Activated effector memory CD4-positive, alpha-beta T cell treated with Interleukin-2 at 50 U/mL for 16 hours (primary cell): ENCODE results near the gene MBNL2.

Source experiments
- DNase-seq: peaks from one replicate; pipeline ENCODE4 v3.0.0-alpha.2; 2020

Gene MBNL2

DNA sequence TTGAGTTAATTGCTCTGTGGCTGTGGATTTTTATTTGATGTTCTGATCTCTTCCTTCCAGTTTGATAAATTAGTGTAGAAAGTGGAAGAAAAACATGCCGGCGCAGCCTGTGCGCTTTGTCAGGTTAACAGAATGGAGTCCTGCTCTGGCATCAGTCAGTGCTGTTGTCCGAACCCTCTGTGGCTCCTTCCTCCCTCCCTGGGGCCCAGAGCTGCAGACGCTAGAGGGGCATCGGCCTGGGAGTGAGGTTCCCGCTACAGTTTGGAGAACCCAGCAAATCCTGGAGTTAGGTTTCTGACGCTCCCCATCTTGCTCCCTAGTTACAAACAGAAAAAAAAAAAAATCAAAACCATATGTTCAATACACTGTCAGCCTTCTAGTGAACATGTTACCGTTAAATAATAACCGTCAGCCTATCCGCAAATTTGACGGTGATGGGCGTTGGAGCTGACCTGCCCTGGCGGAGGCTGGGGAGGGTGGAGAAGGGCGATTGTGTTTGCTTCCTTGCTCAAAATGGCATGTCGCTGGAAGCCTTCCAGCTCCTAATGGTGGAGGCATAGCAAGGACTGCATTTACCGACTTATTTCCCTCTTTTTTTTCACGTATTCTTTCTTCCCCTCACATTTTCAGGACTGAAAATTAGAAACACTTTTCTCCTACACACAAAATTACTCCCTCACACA is 13.6 kb downstream of the MBNL2 start:
- DNase-seq, result no peak

DNA sequence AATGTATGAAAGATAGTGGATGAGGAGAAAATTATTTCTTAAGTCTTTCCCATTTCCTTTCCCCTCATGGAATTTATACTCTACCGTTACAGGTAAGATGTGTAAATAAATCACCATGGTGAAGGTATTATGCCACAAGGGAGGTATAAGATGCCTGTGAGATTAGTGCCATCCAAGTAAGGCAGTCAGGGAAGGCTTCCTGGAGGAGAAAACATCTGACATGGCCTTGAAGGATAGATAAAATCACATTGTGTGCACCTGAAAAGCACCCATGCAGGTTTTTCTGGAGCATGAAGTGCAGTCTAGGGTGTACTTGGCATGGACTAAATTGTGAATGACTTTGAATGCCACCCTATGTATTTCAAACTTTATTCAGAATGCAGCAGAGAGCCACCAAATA is 15.3 kb downstream of the MBNL2 start:
- no peak for DNase-seq

DNA sequence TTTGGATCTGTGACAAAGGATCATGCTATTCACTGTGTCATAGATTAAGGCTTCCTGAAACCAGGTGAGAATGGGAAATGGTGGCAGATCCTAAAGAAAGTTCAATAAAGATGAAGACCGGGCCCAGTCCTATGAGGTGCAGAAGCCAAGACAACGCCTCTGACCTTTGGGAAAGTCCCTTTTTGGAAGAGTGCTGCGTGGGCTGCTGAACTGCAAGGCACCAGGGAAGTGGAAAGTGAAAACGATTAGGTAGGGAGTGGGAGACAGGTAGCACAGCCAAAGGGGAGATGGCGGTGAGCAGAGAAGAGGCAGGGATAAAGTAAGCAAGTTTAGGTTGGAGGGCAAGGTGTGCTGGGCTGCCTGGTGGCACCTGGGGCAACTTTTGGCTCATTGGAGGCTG is 16.3 kb downstream of the MBNL2 start:
- no peak for DNase-seq

DNA sequence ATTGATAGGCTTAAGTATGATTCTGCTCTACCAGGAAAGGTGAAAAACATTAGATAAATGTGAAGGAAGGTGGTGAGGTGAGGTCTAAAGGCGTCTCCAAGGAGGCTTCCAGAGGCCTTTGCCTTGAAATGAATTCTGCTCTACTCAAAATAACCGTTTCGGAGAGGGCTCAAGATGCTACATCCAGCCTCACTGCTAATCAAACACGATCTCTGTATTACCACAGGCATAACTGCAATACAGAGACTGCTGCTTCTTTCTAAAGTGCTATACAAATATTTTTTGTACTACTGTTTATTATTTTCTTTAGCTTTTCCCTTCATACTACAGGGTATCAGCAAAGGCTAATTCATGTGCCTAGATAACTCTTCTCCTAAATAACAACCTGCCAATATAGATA is 16.8 kb downstream of the MBNL2 start:
- no peak for DNase-seq

DNA sequence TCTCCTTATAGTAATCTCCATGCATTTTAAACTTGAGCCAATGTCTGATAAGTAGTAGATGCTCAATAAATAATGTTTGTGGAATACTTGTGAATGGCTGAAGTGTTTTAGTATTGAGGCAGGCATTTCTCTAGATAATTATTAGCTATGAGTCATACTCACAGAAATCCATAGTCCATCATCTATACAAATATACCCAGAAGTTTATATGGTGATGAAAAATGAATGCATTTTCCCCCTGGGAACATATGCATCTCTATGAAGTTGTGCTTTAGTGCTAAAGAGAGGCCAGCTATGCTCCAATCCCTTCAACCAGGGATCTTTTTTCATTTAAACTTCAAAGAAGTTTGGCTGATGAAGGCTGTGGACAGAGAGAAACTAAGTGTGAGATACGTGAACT is 17.2 kb downstream of the MBNL2 start:
- DNase-seq, result no peak

DNA sequence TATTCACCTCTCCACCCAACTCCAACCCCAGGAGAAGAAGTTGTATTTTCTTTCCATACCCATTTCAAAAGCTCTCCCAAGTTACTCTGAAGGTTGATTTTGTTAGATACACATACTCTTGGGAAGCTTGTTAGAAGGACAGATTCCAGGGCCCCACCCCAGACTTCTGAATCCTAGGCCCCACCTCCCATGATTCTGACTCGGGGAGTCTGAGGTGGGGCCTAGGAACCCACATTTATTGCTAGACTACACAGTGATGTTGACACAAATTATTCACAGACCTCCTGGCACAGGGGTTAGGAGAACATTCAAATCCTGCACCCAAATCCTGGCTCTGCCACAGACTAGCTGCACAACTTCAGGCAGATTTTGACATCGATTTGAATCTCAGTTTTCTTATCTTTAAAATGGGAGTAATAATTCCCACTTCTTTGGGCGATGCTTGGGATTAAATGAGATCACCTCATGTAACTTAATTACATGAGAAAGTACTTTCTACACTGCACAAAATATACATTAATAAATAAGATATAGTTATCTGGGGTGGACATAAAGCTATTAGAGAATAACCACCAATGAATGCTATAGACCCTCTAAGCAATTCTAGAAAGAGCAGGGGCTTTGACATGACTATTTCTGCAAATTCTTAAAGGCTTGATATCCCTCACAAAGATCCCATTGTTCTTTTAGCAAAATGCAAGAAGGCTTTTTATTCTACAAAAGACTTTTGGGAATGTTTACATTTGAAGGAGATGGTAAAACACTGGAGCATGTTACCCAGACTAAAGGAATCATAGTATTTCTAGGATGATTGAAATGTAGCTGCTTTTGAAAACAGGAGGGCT is 18.0 kb downstream of the MBNL2 start:
- DNase-seq, result no peak

DNA sequence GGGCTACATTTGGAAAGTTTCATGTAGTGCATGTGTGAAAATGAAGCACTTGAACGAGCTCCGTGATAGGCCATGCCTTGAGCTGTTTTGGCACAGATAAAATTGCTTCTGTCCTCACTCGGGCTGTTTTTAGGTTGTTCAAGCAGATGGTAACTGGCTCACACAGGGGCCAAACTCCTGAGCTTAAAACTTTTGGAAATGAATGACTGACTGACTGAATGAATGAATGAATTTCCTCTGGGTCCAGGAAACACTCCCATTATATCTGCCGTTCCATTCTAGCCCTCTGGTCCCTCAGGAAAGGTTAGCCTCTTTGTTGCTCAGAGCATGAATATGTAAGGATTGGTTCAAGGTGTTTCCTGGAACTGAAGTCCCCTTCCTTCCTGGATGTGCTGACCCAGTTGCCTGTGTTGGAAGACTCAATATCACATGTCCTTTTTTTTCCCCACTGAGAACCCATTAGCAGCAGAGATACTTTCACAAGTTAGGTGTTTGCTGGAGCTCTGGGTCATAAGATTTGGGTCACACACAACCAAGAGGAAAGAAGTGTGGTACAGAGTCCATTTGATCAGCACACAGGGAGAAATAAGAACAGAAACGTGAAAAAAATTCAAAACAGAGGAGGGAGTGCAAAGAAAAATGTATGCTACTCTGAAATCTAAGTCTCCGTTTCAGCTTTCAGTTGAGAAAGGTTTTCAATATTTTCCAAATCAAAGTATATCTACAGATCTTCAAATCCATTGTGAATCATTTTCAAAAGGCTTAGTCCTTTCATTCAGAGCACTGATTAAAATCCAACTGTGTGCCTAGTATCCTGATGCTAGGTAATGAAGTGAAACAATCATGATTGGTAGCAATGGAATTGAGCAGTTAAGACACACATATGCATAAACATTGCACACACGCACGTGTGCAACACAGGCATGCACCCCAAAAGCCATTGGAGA is 18.9 kb downstream of the MBNL2 start:
- DNase-seq, result no peak

DNA sequence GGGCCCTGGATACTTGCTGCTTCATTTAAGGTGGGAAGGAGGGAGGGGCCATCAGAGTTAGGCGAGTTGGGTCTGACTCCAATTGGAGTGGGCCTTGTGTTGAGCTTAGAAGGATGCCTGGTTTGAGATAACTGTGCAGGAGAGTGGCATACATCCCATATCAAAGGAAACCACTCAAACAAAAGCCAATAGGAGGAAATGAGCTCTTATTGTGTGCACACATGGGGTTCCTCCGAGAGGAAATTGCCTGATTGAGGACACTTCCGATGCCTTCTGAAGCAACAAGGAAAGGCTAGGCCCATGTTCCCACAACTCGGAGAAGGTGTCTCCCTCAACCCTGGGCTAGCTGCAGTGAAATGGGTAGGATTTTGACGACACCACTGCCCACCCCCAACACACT is 19.6 kb downstream of the MBNL2 start:
- no peak for DNase-seq

DNA sequence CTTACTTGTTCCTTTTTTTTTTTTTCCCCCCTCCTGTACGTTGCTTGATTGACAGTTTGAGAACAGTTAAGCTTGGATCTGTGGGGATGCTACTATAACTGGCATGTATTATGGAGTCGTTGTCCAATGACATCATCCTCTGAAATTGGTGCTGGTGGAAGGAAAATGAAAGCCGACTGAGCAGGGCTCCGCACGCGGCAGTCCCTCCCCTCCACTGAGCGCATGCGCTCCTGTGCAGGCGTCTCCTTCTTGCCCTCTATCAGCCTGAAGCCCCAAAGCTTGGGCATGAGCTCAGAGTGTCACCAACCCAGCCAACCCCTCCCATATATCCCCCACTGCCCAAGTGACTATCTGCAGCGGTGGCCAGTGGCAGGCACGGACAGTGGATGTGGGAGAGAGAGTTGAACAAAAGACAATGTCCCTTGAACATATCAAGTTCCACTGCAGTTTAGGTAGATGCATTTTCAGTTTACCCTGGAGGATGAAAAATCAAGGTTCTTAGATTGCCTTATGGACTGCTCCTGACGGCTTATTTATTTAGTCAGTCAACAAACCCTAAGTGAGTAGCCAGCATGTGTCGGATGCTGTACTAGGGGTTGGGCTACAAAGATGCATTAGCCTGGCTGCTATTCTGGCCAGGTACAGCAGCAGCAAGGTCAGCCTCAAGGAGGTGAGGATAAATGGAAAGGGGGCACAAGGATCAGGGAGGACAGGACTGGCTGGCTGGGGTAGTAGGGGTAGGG is 20.8 kb downstream of the MBNL2 start:
- DNase-seq, result no peak

DNA sequence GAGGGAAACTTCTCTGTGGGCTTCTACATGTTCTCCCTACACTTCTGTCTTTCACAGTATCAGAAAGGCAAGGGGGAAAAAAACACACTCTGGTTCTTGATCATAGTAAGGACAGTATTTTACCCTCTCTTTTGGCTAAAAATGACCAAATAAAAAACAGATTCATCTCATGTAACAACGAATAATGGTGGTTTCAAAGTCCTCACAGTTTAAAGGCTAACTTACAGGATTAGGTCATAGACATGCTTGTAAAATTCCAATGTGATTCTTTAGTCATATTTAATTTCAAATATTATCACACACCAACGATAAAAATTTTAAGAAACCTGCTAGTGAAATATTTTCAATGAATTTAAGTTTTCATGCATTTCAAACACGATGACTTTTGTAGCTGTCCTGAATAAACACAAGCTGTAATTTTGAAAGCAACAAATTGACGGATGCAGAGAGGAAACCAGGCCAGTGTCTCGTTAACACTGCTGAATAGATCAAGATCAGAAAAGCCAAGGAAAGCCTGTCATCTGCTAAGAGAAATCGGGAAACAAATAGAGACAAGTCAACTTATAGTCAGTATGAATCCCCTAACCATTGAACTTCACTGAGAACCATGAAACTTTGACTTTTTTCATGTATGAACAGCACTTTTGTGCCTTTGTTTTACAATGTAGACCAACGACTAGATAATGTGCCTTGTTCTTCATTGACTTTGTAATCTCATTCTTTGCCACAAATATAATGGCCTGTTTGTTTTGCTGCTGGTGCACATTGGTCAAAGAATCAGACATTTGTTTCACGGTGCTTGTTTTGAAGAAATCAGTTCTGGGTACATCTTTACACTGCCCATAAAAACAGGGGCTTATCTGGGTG is 22.0 kb downstream of the MBNL2 start:
- DNase-seq, result no peak

DNA sequence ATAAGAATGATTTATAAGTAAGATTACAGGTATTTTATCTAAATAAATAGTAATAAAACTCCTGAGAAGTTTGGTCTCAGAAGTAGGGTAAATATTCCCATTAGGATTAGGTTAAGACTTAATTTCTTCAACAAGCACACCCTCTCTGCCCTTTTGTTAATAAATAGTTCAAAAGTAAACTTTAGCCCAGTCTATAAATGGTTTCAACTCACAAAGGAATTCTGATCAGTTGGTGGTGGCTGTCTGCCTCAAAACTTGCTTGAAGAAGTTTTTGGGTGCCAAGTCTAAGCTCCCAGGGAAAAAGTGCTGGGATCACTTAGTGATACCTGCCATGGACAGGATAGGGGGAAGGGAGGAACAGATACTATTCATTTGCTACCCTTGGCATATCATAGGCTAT is 22.9 kb downstream of the MBNL2 start:
- DNase-seq, result no peak

DNA sequence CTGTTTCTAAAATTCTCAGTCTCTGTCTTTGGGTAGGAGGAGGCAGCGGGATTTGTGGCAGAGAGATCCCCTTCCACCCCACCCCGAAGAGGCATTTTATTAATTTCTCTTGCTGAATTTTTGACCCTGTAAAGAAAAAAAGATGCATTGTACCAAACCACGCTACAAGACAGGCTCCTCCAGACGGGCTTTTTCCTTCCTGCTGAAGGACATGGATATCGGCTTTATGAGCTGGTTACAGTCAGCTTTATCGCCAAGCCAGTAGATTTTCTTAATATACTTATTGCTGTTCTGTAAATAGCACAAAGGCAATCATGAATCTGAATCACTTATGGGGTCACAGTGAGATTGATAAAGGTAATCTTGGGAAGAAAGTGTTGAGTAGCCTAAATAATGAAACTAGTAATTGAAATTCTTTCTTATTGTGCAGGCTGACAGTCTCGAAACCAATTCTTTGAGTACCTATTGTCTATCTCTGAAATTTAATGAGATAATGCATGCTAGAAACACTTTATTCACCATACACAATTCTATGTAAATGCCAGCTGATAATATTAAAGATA is 24.5 kb downstream of the MBNL2 start:
- DNase-seq, result no peak

DNA sequence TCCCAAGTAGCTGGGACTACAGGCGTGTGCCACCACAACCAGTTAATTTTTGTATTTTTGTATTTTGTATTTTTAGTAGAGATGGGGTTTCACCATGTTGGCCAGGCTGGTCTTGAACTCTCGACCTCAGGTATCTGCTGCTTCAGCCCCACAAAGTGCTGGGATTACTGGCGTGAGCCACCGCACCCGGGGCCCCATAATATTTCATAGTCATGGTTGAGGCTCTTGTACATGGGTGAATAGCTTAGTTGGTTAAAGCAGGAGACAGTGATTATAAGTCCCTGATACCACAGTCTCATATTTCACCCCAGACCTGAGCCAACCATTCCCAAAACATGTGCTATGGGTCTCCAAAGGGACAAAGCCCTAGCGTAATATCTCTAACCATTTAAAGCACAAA is 26.1 kb downstream of the MBNL2 start:
- no peak for DNase-seq

DNA sequence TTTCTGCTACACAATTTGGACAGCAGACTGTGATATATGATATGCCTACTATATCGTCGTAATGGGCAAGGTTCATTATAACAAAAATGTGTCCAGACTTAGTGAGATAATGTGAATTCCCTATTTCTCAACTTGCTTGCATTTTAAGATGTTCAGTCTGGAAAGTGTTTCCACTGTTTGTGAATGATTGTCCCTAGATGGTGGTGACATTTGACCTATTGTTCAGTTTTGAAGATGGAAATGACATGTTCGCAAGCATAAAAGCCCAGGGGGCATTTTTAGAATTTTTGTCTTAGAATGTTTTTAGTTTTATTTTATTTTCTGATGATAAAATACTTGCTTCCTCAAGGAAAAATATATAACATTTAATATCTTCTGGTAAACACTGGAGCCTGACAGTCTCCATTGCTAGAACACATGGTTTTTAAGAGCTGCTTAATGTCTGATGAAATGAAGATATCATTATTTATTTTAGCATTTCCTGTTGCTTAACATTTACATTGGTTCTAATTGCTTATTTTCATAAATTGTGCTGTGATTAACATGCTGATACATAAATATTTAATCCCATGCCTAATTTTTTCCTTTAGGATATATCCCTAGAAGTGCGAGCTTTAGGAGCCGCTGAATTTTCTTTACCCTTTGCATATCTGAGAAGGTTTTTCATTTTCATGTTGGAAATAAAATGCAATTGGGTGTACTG is 27.1 kb downstream of the MBNL2 start:
- no peak for DNase-seq

DNA sequence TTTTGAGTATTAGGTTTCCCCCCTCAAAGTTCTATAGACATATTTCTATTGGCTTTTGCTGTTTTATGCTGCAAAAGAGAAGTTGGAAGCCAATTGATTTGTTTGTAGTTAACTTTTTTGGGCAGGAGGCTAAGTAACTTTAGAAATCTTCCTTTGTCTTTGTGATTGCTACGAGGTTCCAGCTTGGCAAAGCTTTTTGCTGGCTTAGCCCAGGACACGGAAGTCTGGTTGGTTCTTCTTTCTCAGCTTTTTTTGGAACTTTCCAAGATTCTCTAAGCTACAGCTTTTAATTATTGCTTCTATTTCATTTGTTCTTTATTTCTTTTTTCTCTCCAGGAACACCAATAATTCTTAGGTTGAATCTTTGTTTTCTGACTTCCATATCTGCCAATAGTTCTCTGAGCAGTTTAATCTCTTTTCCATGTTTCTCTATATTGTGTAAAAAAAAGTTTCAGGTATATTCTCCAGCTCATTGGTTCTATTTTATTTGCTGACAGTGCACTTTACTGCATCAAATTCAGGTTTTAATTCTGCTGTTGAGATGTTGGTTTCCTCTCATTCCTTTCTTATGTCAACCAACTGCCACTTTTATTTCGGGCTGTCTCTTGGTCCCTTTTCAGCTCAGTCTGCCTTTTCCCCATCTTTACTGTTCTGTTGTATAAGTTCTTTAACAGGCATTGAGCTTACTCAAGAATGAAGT is 27.8 kb downstream of the MBNL2 start:
- no peak for DNase-seq

DNA sequence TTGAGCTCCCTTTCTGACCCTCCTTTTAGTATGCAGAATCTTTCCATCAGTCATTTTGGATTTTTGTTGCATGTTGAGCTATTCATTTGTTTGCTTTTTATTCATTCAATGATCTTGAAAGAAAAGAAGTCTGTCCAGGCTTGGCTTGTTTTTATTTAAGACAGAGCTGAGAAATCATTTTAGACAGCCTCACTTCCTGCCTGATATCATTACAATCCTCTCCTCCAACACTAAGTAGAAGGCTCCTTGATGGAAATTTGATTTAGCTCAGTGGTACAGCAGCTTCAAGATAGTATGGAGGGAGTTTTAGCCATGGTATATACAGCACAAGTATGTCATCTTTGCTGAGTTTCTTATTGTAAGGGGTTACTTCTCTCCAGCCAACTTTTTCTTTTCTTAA is 28.4 kb downstream of the MBNL2 start:
- DNase-seq, result no peak

DNA sequence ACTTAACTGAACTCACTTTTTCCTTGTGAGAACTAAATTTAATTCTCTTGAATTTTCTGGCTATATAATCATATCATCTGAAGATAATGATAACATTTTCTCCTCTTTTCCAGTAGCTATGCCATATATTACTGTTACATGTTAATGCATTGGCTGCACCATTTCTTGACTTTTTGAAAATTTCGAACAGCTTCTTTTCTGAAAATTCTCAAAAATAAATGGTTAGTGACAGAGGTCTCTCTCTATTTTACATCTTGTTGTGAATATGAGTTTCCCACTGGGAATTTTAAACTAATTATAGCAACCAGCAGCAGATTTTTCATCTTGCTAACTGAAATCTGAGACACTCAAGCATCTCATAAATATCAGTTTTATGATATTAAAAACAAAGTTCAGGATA is 30.6 kb downstream of the MBNL2 start:
- no peak for DNase-seq

DNA sequence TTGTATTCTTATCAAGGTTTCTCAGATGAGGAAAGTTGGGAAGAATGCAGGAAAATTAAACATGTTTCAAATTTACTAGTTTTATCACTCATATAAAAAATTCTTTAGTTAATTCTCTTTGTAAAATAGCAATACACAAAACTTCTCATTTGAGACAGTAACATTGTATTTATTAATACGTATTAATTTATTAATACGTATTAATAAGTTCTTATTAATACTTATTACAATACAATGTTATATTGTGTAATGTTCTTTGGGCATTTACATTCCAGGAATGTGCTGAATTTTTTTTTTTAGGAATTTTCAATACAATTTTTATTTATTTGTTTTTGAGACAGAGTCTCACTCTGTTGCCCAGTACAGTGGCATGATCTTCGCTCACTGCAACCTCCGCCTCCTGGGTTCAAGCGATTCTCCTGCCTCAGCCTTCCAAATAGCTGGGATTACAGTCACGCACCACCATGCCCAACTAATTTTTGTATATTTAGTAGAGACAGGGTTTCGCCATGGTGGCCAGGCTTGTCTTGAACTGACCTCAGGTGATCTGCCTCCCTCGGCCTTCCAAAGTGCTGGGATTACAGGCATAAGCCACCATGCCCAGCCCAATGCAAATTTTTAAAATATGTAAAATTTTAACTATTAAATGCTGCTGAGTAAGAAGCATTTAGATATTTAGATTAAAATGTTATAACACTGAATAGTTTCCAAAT is 31.6 kb downstream of the MBNL2 start:
- no peak for DNase-seq

DNA sequence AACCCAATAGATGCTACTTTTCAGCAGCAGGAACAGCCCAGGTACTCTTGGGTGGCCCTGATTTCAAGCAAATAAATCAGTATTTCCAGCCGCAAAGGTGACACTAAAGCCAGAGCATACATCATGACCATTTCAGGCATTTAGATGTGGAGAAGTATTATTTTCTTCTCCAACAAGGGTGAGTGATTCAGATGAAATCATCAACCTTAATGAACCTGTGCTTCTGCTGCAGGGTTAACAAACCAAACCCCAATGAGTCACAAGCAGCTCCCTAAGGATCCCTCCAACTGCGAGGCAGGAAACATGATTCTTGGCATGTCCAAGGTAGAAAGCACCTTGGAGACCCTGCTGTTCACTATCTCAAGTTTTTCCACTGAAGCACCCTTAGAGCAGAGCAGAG is 32.7 kb downstream of the MBNL2 start:
- no peak for DNase-seq
